Osteocyte (in vitro differentiated cells): ENCODE measurements around the gene CACNA2D1. TPM values are rescaled to one million over a fixed set of nuclear protein-coding genes. Genes with fewer than 3 reads are reported as not detected.

ENCODE experiments used
- DNase-seq: peaks from one replicate; pipeline ENCODE4 v3.0.0; 2021; ENCODE audit warnings: mixed read lengths; ENCODE audit not compliant: unreplicated experiment; ENCODE audit errors: extremely low spot score
- H3K27ac Mint-ChIP-seq: one replicate; pipeline ENCODE4 v1.8.0; 2021; ENCODE audit warnings: mild to moderate bottlenecking, mixed read lengths; ENCODE audit not compliant: unreplicated experiment
- H3K27me3 Mint-ChIP-seq: one replicate; pipeline ENCODE4 v1.8.0; 2021; ENCODE audit warnings: mixed read lengths; ENCODE audit not compliant: unreplicated experiment
- H3K36me3 Mint-ChIP-seq: one replicate; pipeline ENCODE4 v1.8.0; 2021; ENCODE audit warnings: mixed read lengths; ENCODE audit not compliant: unreplicated experiment
- H3K4me1 Mint-ChIP-seq: one replicate; pipeline ENCODE4 v1.8.0; 2021; ENCODE audit warnings: mixed read lengths; ENCODE audit not compliant: unreplicated experiment
- H3K4me3 Mint-ChIP-seq: one replicate; pipeline ENCODE4 v1.8.0; 2021; ENCODE audit warnings: mild to moderate bottlenecking, moderate library complexity, mixed read lengths; ENCODE audit not compliant: unreplicated experiment
- H3K9me3 Mint-ChIP-seq: one replicate; pipeline ENCODE4 v1.8.0; 2021; ENCODE audit warnings: mixed read lengths; ENCODE audit not compliant: unreplicated experiment
- CTCF ChIP-seq: fragments of 200-600 bp; sonication (generic); IDR thresholded peaks from 2 replicates; pipeline ENCODE4 v1.5.0; 2021; ENCODE audit warnings: antibody characterized with exemption, mild to moderate bottlenecking, moderate library complexity
- total RNA-seq: library from RNA; stranded (reverse); gene quantifications from 2 replicates; pipeline ENCODE4 v1.2.1, GENCODE V29; 2021

Gene CACNA2D1
- total RNA-seq, 1 donor from 2014 or later = 24.3 TPM

GRCh38 chr7:82455295-82455694 lies 11.7 kb upstream of the CACNA2D1 start:
- no peak for DNase-seq
- Mint-ChIP-seq H3K27ac (no peak overlapping the region), H3K4me1 (peaks cover 2% of the 10 kb centered on the region), H3K36me3 (no peaks in the 10 kb centered on the region), H3K27me3 (no peaks in the 10 kb centered on the region), H3K9me3 (no peaks in the 10 kb centered on the region), H3K4me3 (no peak overlapping the region)
- no peak for TF ChIP-seq CTCF

- Mint-ChIP-seq H3K36me3 (no peaks in the 10 kb centered on the region), H3K27me3 (no peaks in the 10 kb centered on the region), H3K4me1 (peaks cover 9% of the 10 kb centered on the region), H3K27ac (no peak overlapping the region), H3K4me3 (no peak overlapping the region), H3K9me3 (no peaks in the 10 kb centered on the region)
- TF ChIP-seq CTCF = no peak
- no peak for DNase-seq
Measured at GRCh38 chr7:82450759-82451158, 7.2 kb upstream of the CACNA2D1 start.

- DNase-seq = no peak
- H3K4me1 Mint-ChIP-seq = peaks cover 9% of the 10 kb centered on the region
- TF ChIP-seq CTCF = no peak
- no peaks in the 10 kb centered on the region for H3K9me3 Mint-ChIP-seq
- H3K27ac Mint-ChIP-seq = no peak overlapping the region
- H3K27me3 Mint-ChIP-seq = no peaks in the 10 kb centered on the region
- no peaks in the 10 kb centered on the region for H3K36me3 Mint-ChIP-seq
- H3K4me3 Mint-ChIP-seq = no peak overlapping the region
Measured at GRCh38 chr7:82449910-82450309, 6.3 kb upstream of the CACNA2D1 start.

GRCh38 chr7:82446897-82447296 lies 3.3 kb upstream of the CACNA2D1 start:
- no peak for TF ChIP-seq CTCF
- H3K27ac Mint-ChIP-seq = no peak overlapping the region
- DNase-seq = no peak
- H3K36me3 Mint-ChIP-seq = no peaks in the 10 kb centered on the region
- peaks cover 21% of the 10 kb centered on the region for H3K4me1 Mint-ChIP-seq
- no peak overlapping the region for H3K4me3 Mint-ChIP-seq
- H3K9me3 Mint-ChIP-seq = no peaks in the 10 kb centered on the region
- H3K27me3 Mint-ChIP-seq = no peaks in the 10 kb centered on the region

- Mint-ChIP-seq H3K27ac (no peak overlapping the region), H3K36me3 (peaks cover 3% of the 10 kb centered on the region), H3K27me3 (no peaks in the 10 kb centered on the region), H3K9me3 (no peaks in the 10 kb centered on the region), H3K4me3 (peak overlapping the region; percentile 26), H3K4me1 (peaks cover 29% of the 10 kb centered on the region)
- no peak for TF ChIP-seq CTCF
- no peak for DNase-seq
Measured at GRCh38 chr7:82445271-82445670, 1.7 kb upstream of the CACNA2D1 start.
